Thyroid gland (tissue), 4 donors: ENCODE data around the gene TASL. TPM values are rescaled to one million over a fixed set of nuclear protein-coding genes. Genes with fewer than 3 reads are reported as not detected.

Source experiments
- DNase-seq, 2 donors: peaks; one replicate each; pipeline ENCODE4 v3.0.0-alpha.2; 2019
- H3K27ac ChIP-seq, 3 donors: fragments of 200-600 bp; sonication (generic); 1 replicate in 2 of 3; 2 replicates in 1 of 3; pipeline ENCODE4 v1.5.1; 2016 to 2019; ENCODE audit warnings: mild to moderate bottlenecking in 1 of 3, moderate library complexity in 1 of 3
- H3K27me3 ChIP-seq: fragments of 200-600 bp; sonication (generic); one replicate; pipeline ENCODE4 v1.5.1; 2019
- H3K36me3 ChIP-seq, 2 donors: fragments of 200-600 bp; sonication (generic); one replicate each; pipeline ENCODE4 v1.5.1; 2016 to 2019
- H3K4me1 ChIP-seq, 2 donors: fragments of 200-600 bp; sonication (generic); one replicate each; pipeline ENCODE4 v1.5.1; 2017 to 2019
- H3K4me3 ChIP-seq, 3 donors: fragments of 200-600 bp; sonication (generic); replicated peaks in 1 of 3; 1 replicate in 2 of 3; 2 replicates in 1 of 3; pipeline ENCODE4 v1.5.1; 2016; ENCODE audit warnings: mild to moderate bottlenecking in 1 of 3
- H3K9me3 ChIP-seq: fragments of 200-600 bp; sonication (generic); one replicate; pipeline ENCODE4 v1.5.1; 2017
- CTCF ChIP-seq, 6 experiments: fragments of 200-600 bp in 3 of 6; fragments of 450-650 bp in 3 of 6; sonication (generic) in 3 of 6; IDR thresholded peaks; one replicate each; pipeline ENCODE4 v1.5.1; 2016 to 2019; ENCODE audit warnings: antibody characterized with exemption in 6 of 6, mild to moderate bottlenecking in 2 of 6, inconsistent platforms in 1 of 6, moderate library complexity in 1 of 6
- POLR2A ChIP-seq, 2 donors: fragments of 450-650 bp; IDR thresholded peaks; one replicate each; pipeline ENCODE4 v1.6.1; 2017; ENCODE audit warnings: antibody characterized with exemption in 2 of 2, mild to moderate bottlenecking in 2 of 2, moderate library complexity in 1 of 2
- WGBS, 2 donors: methylation state at CpG; one replicate each; pipeline ENCODE4 v1.1.5; 2017; 5-methylcytosine and 5-hydroxymethylcytosine counted together
- intact Hi-C: fragments of 100-400 bp; cut with DNase I; formaldehyde crosslinking; loops from one replicate; pipeline ENCODE4 v1.15.1; 2023
- total RNA-seq, 4 donors: library from RNA; depleted of rRNA; stranded (reverse); fragments of >200 nt; gene quantifications; one replicate each; pipeline ENCODE4 v1.2.3, GENCODE V29; 2016

The TASL gene
- total RNA-seq, 4 donors from 2014 or later, result 0.22 to 0.81 (median 0.33) TPM

- intact Hi-C loops, result no loop called here
- no peaks in the 10 kb centered on the region for H3K4me1 ChIP-seq
- H3K9me3 ChIP-seq, result no peaks in the 10 kb centered on the region
- no peaks in the 10 kb centered on the region for H3K36me3 ChIP-seq
- WGBS, 2 donors, result 69 to 73% methylated on average over 7 of the region's 7 CpGs
- TF ChIP-seq POLR2A (IDR thresholded peaks at IDR 0.05) (no peak), CTCF (IDR thresholded peaks at IDR 0.05) (no peak)
- H3K4me3 ChIP-seq, result no peak overlapping the region
- DNase-seq, result no peak
- no peak overlapping the region for H3K27ac ChIP-seq
- no peaks in the 10 kb centered on the region for H3K27me3 ChIP-seq
Observed at GRCh38 chrX:30618160-30618765, 40.7 kb upstream of the TASL start.

- intact Hi-C loops, result no loop called here
- Histone ChIP-seq H3K4me3 (no peak overlapping the region), H3K4me1 (no peaks in the 10 kb centered on the region), H3K27ac (no peak overlapping the region), H3K36me3 (no peaks in the 10 kb centered on the region), H3K9me3 (no peaks in the 10 kb centered on the region), H3K27me3 (no peaks in the 10 kb centered on the region)
- WGBS, 2 donors, result 66 to 87% methylated on average over 4 of the region's 4 CpGs
- DNase-seq, result no peak
- TF ChIP-seq CTCF (IDR thresholded peaks at IDR 0.05), result no peak
- no peak for TF ChIP-seq POLR2A (IDR thresholded peaks at IDR 0.05)
Observed at GRCh38 chrX:30615229-30615628, 37.7 kb upstream of the TASL start.

DNA sequence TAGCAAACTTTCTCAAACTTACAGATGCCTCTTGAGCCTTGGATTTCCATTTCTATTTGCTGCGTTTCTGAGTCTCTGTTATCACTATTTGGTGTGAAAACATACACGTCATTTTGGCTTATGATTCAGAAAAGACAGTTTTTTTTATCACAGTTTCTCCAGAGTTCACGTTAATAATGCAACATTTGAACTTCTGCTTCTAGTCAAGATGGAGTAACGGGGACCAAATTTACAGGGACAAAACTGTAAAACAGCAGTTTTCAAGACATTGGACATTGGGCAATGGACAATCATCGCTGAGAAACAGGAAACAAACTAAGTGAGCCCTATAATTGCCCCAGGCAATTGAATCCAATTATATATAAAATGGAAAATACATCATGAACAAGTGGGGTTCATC, 36.2 kb upstream of the TASL start:
- no peak overlapping the region for H3K4me3 ChIP-seq
- 78 to 81% methylated on average over 5 of the region's 5 CpGs for WGBS, 2 donors
- no peak overlapping the region for H3K27ac ChIP-seq
- no peaks in the 10 kb centered on the region for H3K36me3 ChIP-seq
- no peaks in the 10 kb centered on the region for H3K9me3 ChIP-seq
- no peak for TF ChIP-seq CTCF (IDR thresholded peaks at IDR 0.05)
- no peak for TF ChIP-seq POLR2A (IDR thresholded peaks at IDR 0.05)
- intact Hi-C loops, result no loop called here
- DNase-seq, result no peak
- H3K27me3 ChIP-seq, result no peaks in the 10 kb centered on the region
- H3K4me1 ChIP-seq, result no peaks in the 10 kb centered on the region

- intact Hi-C loops, result no loop called here
- Histone ChIP-seq H3K27ac (no peak overlapping the region), H3K9me3 (no peaks in the 10 kb centered on the region), H3K4me3 (no peak overlapping the region), H3K36me3 (no peaks in the 10 kb centered on the region), H3K4me1 (no peaks in the 10 kb centered on the region), H3K27me3 (no peaks in the 10 kb centered on the region)
- DNase-seq, result no peak
- TF ChIP-seq CTCF (IDR thresholded peaks at IDR 0.05), result no peak
- TF ChIP-seq POLR2A (IDR thresholded peaks at IDR 0.05), result no peak
- WGBS, 2 donors, result 83 to 91% methylated on average over 6 of the region's 6 CpGs
Observed at GRCh38 chrX:30612250-30612655, 34.7 kb upstream of the TASL start.

- H3K27me3 ChIP-seq, result no peaks in the 10 kb centered on the region
- H3K36me3 ChIP-seq, result no peaks in the 10 kb centered on the region
- H3K4me3 ChIP-seq, result no peak overlapping the region
- H3K4me1 ChIP-seq, result no peaks in the 10 kb centered on the region
- TF ChIP-seq POLR2A (IDR thresholded peaks at IDR 0.05), result no peak
- no peak for TF ChIP-seq CTCF (IDR thresholded peaks at IDR 0.05)
- 54 to 86% methylated on average over 2 of the region's 2 CpGs for WGBS, 2 donors
- H3K9me3 ChIP-seq, result no peaks in the 10 kb centered on the region
- DNase-seq, result no peak
- intact Hi-C loops, result no loop called here
- H3K27ac ChIP-seq, result no peak overlapping the region
Observed at GRCh38 chrX:30610026-30610425, 32.5 kb upstream of the TASL start.
